ENCODE measurements around the gene NKPD1.

The NKPD1 gene

GRCh38 chr19:45164577-45165335, 4.0 kb upstream of the NKPD1 start:
- no peak overlapping the region for H3K4me3 Mint-ChIP-seq
- H3K27me3 Mint-ChIP-seq: no peaks in the 10 kb centered on the region
- no peaks in the 10 kb centered on the region for H3K36me3 Mint-ChIP-seq
- no peak overlapping the region for H3K27ac Mint-ChIP-seq
- H3K9me3 Mint-ChIP-seq (ENCODE audit: low read depth): no peaks in the 10 kb centered on the region
- peaks cover 21% of the 10 kb centered on the region for H3K4me1 Mint-ChIP-seq (ENCODE audit: low read depth)

GRCh38 chr19:45163751-45164460, 3.1 kb upstream of the NKPD1 start:
- Mint-ChIP-seq H3K27me3 (no peaks in the 10 kb centered on the region), H3K36me3 (no peaks in the 10 kb centered on the region), H3K27ac (no peak overlapping the region), H3K9me3 (ENCODE audit: low read depth) (no peaks in the 10 kb centered on the region), H3K4me1 (ENCODE audit: low read depth) (peaks cover 20% of the 10 kb centered on the region), H3K4me3 (no peak overlapping the region)

- H3K4me1 Mint-ChIP-seq (ENCODE audit: low read depth): peaks cover 19% of the 10 kb centered on the region
- H3K27me3 Mint-ChIP-seq: no peaks in the 10 kb centered on the region
- no peaks in the 10 kb centered on the region for H3K36me3 Mint-ChIP-seq
- H3K4me3 Mint-ChIP-seq: no peak overlapping the region
- no peak overlapping the region for H3K27ac Mint-ChIP-seq
- H3K9me3 Mint-ChIP-seq (ENCODE audit: low read depth): no peaks in the 10 kb centered on the region
These were observed 2.4 kb upstream of the NKPD1 start for GRCh38 chr19:45163156-45163555.

GRCh38 chr19:45162608-45163143, 1.9 kb upstream of the NKPD1 start:
- H3K4me3 Mint-ChIP-seq: no peak overlapping the region
- H3K4me1 Mint-ChIP-seq (ENCODE audit: low read depth): peaks cover 22% of the 10 kb centered on the region
- no peak overlapping the region for H3K27ac Mint-ChIP-seq
- no peaks in the 10 kb centered on the region for H3K9me3 Mint-ChIP-seq (ENCODE audit: low read depth)
- no peaks in the 10 kb centered on the region for H3K36me3 Mint-ChIP-seq
- no peaks in the 10 kb centered on the region for H3K27me3 Mint-ChIP-seq

GRCh38 chr19:45161738-45162607, 1.2 kb upstream of the NKPD1 start:
- Mint-ChIP-seq H3K9me3 (ENCODE audit: low read depth) (no peaks in the 10 kb centered on the region), H3K4me1 (ENCODE audit: low read depth) (peaks cover 19% of the 10 kb centered on the region), H3K4me3 (no peak overlapping the region), H3K27me3 (no peaks in the 10 kb centered on the region), H3K36me3 (no peaks in the 10 kb centered on the region), H3K27ac (no peak overlapping the region)

GRCh38 chr19:45159971-45160324, 834 bp downstream of the NKPD1 start:
- peaks cover 14% of the 10 kb centered on the region for H3K4me1 Mint-ChIP-seq (ENCODE audit: low read depth)
- H3K9me3 Mint-ChIP-seq (ENCODE audit: low read depth): no peaks in the 10 kb centered on the region
- H3K27ac Mint-ChIP-seq: peak overlapping the region; percentile 41
- no peaks in the 10 kb centered on the region for H3K36me3 Mint-ChIP-seq
- no peak overlapping the region for H3K4me3 Mint-ChIP-seq
- no peaks in the 10 kb centered on the region for H3K27me3 Mint-ChIP-seq

GRCh38 chr19:45159210-45159970, 1.4 kb downstream of the NKPD1 start:
- H3K27me3 Mint-ChIP-seq: no peaks in the 10 kb centered on the region
- no peaks in the 10 kb centered on the region for H3K36me3 Mint-ChIP-seq
- no peak overlapping the region for H3K4me3 Mint-ChIP-seq
- H3K9me3 Mint-ChIP-seq (ENCODE audit: low read depth): no peaks in the 10 kb centered on the region
- no peak overlapping the region for H3K27ac Mint-ChIP-seq
- H3K4me1 Mint-ChIP-seq (ENCODE audit: low read depth): peaks cover 12% of the 10 kb centered on the region

GRCh38 chr19:45158503-45159209, 2.1 kb downstream of the NKPD1 start:
- Mint-ChIP-seq H3K36me3 (no peaks in the 10 kb centered on the region), H3K27me3 (no peaks in the 10 kb centered on the region), H3K4me1 (ENCODE audit: low read depth) (peaks cover 12% of the 10 kb centered on the region), H3K27ac (no peak overlapping the region), H3K9me3 (ENCODE audit: low read depth) (no peaks in the 10 kb centered on the region), H3K4me3 (no peak overlapping the region)

GRCh38 chr19:45156751-45157150, 4.0 kb downstream of the NKPD1 start:
- H3K27me3 Mint-ChIP-seq: no peaks in the 10 kb centered on the region
- no peak overlapping the region for H3K4me3 Mint-ChIP-seq
- H3K4me1 Mint-ChIP-seq (ENCODE audit: low read depth): peaks cover 15% of the 10 kb centered on the region
- no peaks in the 10 kb centered on the region for H3K36me3 Mint-ChIP-seq
- no peak overlapping the region for H3K27ac Mint-ChIP-seq
- no peaks in the 10 kb centered on the region for H3K9me3 Mint-ChIP-seq (ENCODE audit: low read depth)

GRCh38 chr19:45156011-45156630, 4.7 kb downstream of the NKPD1 start:
- Mint-ChIP-seq H3K9me3 (ENCODE audit: low read depth) (no peaks in the 10 kb centered on the region), H3K36me3 (no peaks in the 10 kb centered on the region), H3K4me3 (no peak overlapping the region), H3K4me1 (ENCODE audit: low read depth) (peaks cover 19% of the 10 kb centered on the region), H3K27me3 (no peaks in the 10 kb centered on the region), H3K27ac (no peak overlapping the region)

- no peaks in the 10 kb centered on the region for H3K9me3 Mint-ChIP-seq (ENCODE audit: low read depth)
- peaks cover 23% of the 10 kb centered on the region for H3K4me1 Mint-ChIP-seq (ENCODE audit: low read depth)
- H3K27me3 Mint-ChIP-seq: no peaks in the 10 kb centered on the region
- peak overlapping the region; percentile 62 for H3K4me3 Mint-ChIP-seq
- H3K27ac Mint-ChIP-seq: peak overlapping the region; percentile 66
- no peaks in the 10 kb centered on the region for H3K36me3 Mint-ChIP-seq
These were observed 6.5 kb downstream of the NKPD1 start for GRCh38 chr19:45154064-45154827.

- peak overlapping the region; percentile 78 for H3K4me3 Mint-ChIP-seq
- H3K4me1 Mint-ChIP-seq (ENCODE audit: low read depth): peaks cover 25% of the 10 kb centered on the region
- H3K27ac Mint-ChIP-seq: peak overlapping the region; percentile 66
- H3K27me3 Mint-ChIP-seq: no peaks in the 10 kb centered on the region
- no peaks in the 10 kb centered on the region for H3K36me3 Mint-ChIP-seq
- no peaks in the 10 kb centered on the region for H3K9me3 Mint-ChIP-seq (ENCODE audit: low read depth)
These were observed 7.3 kb downstream of the NKPD1 start for GRCh38 chr19:45153339-45154063.

Measured in activated naive CD8-positive, alpha-beta T cell (primary cell).